ENCODE measurements around the gene MAG.

DNA sequence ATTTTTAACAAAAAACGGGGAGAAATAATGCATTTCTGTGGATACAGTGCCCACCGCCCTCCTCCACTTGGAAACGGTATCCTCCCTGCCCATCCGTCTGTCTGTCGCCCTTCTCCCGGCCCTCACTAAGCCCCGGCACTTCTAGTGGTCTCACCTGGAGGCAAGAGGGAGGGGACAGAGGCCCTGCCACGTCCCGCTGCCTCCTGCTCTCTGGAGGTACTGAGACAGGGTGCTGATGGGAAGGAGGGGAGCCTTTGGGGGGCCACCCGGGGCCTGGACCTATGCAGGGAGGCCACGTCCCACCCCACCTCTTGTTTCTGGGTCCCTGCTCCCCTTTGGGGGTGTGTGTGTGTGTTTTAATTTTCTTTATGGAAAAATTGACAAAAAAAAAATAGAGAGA lies 12.6 kb upstream of the MAG start:
- TF ChIP-seq POLR2A (IDR thresholded peaks at IDR 0.05) (no peak), POLR2AphosphoS5 (IDR thresholded peaks at IDR 0.05) (no peak)
- TF ChIP-seq, protein P1, sequence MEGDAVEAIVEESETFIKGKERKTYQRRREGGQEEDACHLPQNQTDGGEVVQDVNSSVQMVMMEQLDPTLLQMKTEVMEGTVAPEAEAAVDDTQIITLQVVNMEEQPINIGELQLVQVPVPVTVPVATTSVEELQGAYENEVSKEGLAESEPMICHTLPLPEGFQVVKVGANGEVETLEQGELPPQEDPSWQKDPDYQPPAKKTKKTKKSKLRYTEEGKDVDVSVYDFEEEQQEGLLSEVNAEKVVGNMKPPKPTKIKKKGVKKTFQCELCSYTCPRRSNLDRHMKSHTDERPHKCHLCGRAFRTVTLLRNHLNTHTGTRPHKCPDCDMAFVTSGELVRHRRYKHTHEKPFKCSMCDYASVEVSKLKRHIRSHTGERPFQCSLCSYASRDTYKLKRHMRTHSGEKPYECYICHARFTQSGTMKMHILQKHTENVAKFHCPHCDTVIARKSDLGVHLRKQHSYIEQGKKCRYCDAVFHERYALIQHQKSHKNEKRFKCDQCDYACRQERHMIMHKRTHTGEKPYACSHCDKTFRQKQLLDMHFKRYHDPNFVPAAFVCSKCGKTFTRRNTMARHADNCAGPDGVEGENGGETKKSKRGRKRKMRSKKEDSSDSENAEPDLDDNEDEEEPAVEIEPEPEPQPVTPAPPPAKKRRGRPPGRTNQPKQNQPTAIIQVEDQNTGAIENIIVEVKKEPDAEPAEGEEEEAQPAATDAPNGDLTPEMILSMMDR (IDR thresholded peaks at IDR 0.05), result no peak

Measured in transverse colon (tissue), 4 donors.